Left hindlimb (tissue), 1 donor: ENCODE data around the gene FOXS1.
"Not testable (repeated sequence)": the region's sequence is repeated elsewhere in the genome, so short reads cannot be mapped to it uniquely, and the experiment has no call there.

Source experiments
- DNase-seq: peaks from one replicate; pipeline ENCODE4 v3.0.0-alpha.2; 2018

The FOXS1 gene

GRCh38 chr20:31820228-31820627 is 25.2 kb downstream of the FOXS1 start:
- no peak for DNase-seq

GRCh38 chr20:31819083-31819784 is 26.2 kb downstream of the FOXS1 start, which contains the start of gene MYLK2:
MYLK2 (plus strand) TSS chr20:31819356; CDS start chr20:31819581, 225 bp downstream.
- DNase-seq = peak; percentile 79

- no peak for DNase-seq
Observed at GRCh38 chr20:31818376-31818908, 27.0 kb downstream of the FOXS1 start.

GRCh38 chr20:31817461-31817860 is 27.9 kb downstream of the FOXS1 start:
- no peak for DNase-seq

GRCh38 chr20:31816221-31816620 is 29.2 kb downstream of the FOXS1 start:
- no peak for DNase-seq

GRCh38 chr20:31815408-31816188 is 29.8 kb downstream of the FOXS1 start:
- DNase-seq = no peak

GRCh38 chr20:31814142-31814541 is 31.3 kb downstream of the FOXS1 start:
- not testable (repeated sequence) for DNase-seq

GRCh38 chr20:31813611-31814010 is 31.8 kb downstream of the FOXS1 start:
- no peak for DNase-seq

- peak; percentile 63 for DNase-seq
Observed at GRCh38 chr20:31811796-31812728, 33.3 kb downstream of the FOXS1 start.

- DNase-seq = no peak
Observed at GRCh38 chr20:31811198-31811597, 34.2 kb downstream of the FOXS1 start.

- DNase-seq = no peak
Observed at GRCh38 chr20:31809661-31810060, 35.7 kb downstream of the FOXS1 start.

- DNase-seq = no peak
Observed at GRCh38 chr20:31808481-31808880, 36.9 kb downstream of the FOXS1 start.

GRCh38 chr20:31806564-31807355 is 38.6 kb downstream of the FOXS1 start:
- DNase-seq = no peak

GRCh38 chr20:31803552-31804291 is 41.7 kb downstream of the FOXS1 start:
- DNase-seq = no peak

GRCh38 chr20:31801508-31801907 is 43.9 kb downstream of the FOXS1 start:
- no peak for DNase-seq

GRCh38 chr20:31797364-31797763 is 48.0 kb downstream of the FOXS1 start:
- no peak for DNase-seq
